CD4-positive, CD25-positive, alpha-beta regulatory T cell (primary cell): ENCODE measurements around the gene OTUD5. TPM values are rescaled to one million over a fixed set of nuclear protein-coding genes. Genes with fewer than 3 reads are reported as not detected.

Source experiments
- ATAC-seq, 2 donors: fragments of 150-1000 bp; cut with Tn5 transposase; one replicate each; pipeline ENCODE4 v1.10.0; 2021; ENCODE audit warnings: low read depth in 2 of 2, moderate number of reproducible peaks in 2 of 2, moderate library complexity in 1 of 2
- DNase-seq, 3 donors: peaks; one replicate each; pipeline versions ENCODE4 v3.0.0 to v3.0.0-alpha.2; 2012 to 2022; ENCODE audit warnings: mixed read lengths in 1 of 3
- H3K27ac ChIP-seq: one replicate; pipeline ENCODE4 v1.7.0; 2013; ENCODE audit warnings: mild to moderate bottlenecking, low read length; ENCODE audit not compliant: insufficient read depth, poor library complexity, severe bottlenecking
- H3K27me3 ChIP-seq: one replicate; pipeline ENCODE4 v1.7.0; 2013; ENCODE audit warnings: low read length; ENCODE audit not compliant: control insufficient read depth, insufficient read depth
- H3K36me3 ChIP-seq: one replicate; pipeline ENCODE4 v1.7.0; 2013; ENCODE audit warnings: mild to moderate bottlenecking, low read length, moderate library complexity; ENCODE audit not compliant: control insufficient read depth, insufficient read depth
- H3K4me1 ChIP-seq: 2 replicates; pipeline ENCODE4 v1.7.0; 2013; ENCODE audit warnings: mild to moderate bottlenecking, low read length; ENCODE audit not compliant: insufficient read depth, control insufficient read depth, poor library complexity, severe bottlenecking
- H3K4me3 ChIP-seq: one replicate; pipeline ENCODE4 v1.7.0; 2013; ENCODE audit warnings: low read depth, mild to moderate bottlenecking, low read length, moderate library complexity
- H3K9me3 ChIP-seq, 2 experiments: 1 replicate in 1 of 2; 2 replicates in 1 of 2; pipeline ENCODE4 v1.7.0; 2013; ENCODE audit warnings: low read length in 2 of 2, mild to moderate bottlenecking in 1 of 2, moderate library complexity in 1 of 2; ENCODE audit not compliant: control insufficient read depth in 2 of 2
- H3K27ac Mint-ChIP-seq, 3 donors: one replicate each; pipeline ENCODE4 v1.8.0; 2020 to 2022; ENCODE audit warnings: mild to moderate bottlenecking in 3 of 3, mixed read lengths in 3 of 3, moderate library complexity in 2 of 3
- H3K27me3 Mint-ChIP-seq: one replicate; pipeline ENCODE4 v1.8.0; 2022; ENCODE audit warnings: mild to moderate bottlenecking, mixed read lengths
- H3K36me3 Mint-ChIP-seq: one replicate; pipeline ENCODE4 v1.8.0; 2020; ENCODE audit warnings: mixed read lengths
- H3K4me1 Mint-ChIP-seq, 4 donors: one replicate each; pipeline ENCODE4 v1.8.0; 2020 to 2022; ENCODE audit warnings: mixed read lengths in 4 of 4, mild to moderate bottlenecking in 1 of 4
- H3K4me3 Mint-ChIP-seq, 4 donors: one replicate each; pipeline ENCODE4 v1.8.0; 2020 to 2022; ENCODE audit warnings: mild to moderate bottlenecking in 4 of 4, mixed read lengths in 4 of 4, moderate library complexity in 3 of 4
- H3K9me3 Mint-ChIP-seq, 7 donors: one replicate each; pipeline ENCODE4 v1.8.0; 2020 to 2022; ENCODE audit warnings: mixed read lengths in 7 of 7, mild to moderate bottlenecking in 3 of 7, moderate library complexity in 2 of 7
- polyA plus RNA-seq, 4 donors: library from polyadenylated mRNA; unstranded; fragments of 300-500 nt; fragmentation: Illumina TruSeq; gene quantifications; one replicate each; pipeline ENCODE4 v1.2.3, GENCODE V29; 2021
- total RNA-seq: library from RNA; stranded (reverse); gene quantifications from one replicate; pipeline ENCODE4 v1.2.3, GENCODE V29; 2022

Gene OTUD5
- total and polyA plus RNA-seq, 5 donors from 2014 or later = 20.2 to 110 (median 31.1) TPM

DNA sequence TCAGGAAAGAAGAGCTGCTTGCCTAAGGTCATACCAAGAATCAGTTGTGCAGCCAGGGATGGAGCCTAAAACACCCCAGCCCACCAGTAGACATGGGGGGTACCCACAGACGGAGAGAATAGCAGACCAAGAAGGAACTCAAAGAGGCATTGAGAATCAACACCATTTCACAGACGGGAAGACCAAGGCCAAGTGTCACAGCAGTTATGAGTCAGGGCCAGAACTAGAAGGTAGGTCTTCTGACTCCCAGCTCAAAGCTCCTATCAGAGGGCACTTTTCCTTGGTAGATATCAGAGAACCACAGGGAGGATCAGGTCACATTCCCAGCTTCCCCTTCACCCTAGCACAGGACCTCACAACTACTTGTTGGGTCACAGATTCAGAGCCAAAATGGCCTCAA, 14.5 kb downstream of the OTUD5 start:
- H3K9me3 ChIP-seq = no peaks in the 10 kb centered on the region
- peak overlapping the region; percentile 44 to 87 (median 64) for H3K4me3 Mint-ChIP-seq
- no peaks in the 10 kb centered on the region for H3K9me3 Mint-ChIP-seq
- no peaks in the 10 kb centered on the region for H3K36me3 ChIP-seq
- H3K4me1 ChIP-seq = peaks cover 71% of the 10 kb centered on the region
- no peaks in the 10 kb centered on the region for H3K27me3 ChIP-seq
- peaks cover 37 to 86% (median 49%) of the 10 kb centered on the region in 4 donors for H3K4me1 Mint-ChIP-seq
- H3K27ac ChIP-seq = peak overlapping the region; percentile 99
- no peak for ATAC-seq
- peaks cover 15% of the 10 kb centered on the region for H3K36me3 Mint-ChIP-seq
- H3K27ac Mint-ChIP-seq = peak overlapping the region; percentile 91 to 98 (median 98)
- no peaks in the 10 kb centered on the region for H3K27me3 Mint-ChIP-seq
- DNase-seq = no peak
- H3K4me3 ChIP-seq = peak overlapping the region; percentile 34

DNA sequence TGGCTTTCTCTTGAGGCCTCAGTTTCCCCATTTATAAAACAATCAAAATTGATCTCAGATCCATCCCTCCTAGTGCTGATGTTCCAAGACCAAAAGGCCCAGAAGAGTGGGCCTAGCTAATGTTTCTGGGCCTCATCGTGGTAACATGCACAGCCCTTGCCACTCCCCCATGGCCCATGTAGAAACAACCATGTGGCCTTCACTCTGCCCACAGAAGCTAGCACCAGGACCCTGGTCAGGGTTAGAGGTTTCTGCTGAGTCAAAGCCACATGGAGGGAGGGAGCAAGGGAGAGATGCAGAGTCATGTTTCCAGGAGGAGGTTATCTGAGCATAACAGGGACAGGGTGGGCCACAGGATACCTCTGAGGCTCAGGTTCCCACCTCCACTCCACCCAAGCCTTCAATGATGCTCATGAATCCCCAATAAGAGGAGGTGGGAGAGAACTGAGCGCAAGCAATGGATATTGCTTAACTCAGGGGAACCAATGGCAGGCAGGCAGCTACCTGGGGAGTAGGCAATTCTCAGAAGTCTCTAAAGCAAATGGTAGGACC, 16.9 kb downstream of the OTUD5 start:
- DNase-seq = no peak
- H3K27me3 Mint-ChIP-seq = no peaks in the 10 kb centered on the region
- no peaks in the 10 kb centered on the region for H3K9me3 Mint-ChIP-seq
- Histone ChIP-seq H3K27ac (peak overlapping the region; percentile 99), H3K36me3 (no peaks in the 10 kb centered on the region), H3K9me3 (no peaks in the 10 kb centered on the region), H3K27me3 (no peaks in the 10 kb centered on the region), H3K4me3 (peak overlapping the region; percentile 65), H3K4me1 (peaks cover 88% of the 10 kb centered on the region)
- no peak for ATAC-seq
- H3K4me1 Mint-ChIP-seq = peaks cover 40 to 92% (median 58%) of the 10 kb centered on the region in 4 donors
- H3K36me3 Mint-ChIP-seq = peaks cover 10% of the 10 kb centered on the region
- H3K4me3 Mint-ChIP-seq = peak overlapping the region in 3 of 4 donors; percentile 49 to 88 (median 72)
- H3K27ac Mint-ChIP-seq = peak overlapping the region; percentile 96 to 98 (median 98)

DNA sequence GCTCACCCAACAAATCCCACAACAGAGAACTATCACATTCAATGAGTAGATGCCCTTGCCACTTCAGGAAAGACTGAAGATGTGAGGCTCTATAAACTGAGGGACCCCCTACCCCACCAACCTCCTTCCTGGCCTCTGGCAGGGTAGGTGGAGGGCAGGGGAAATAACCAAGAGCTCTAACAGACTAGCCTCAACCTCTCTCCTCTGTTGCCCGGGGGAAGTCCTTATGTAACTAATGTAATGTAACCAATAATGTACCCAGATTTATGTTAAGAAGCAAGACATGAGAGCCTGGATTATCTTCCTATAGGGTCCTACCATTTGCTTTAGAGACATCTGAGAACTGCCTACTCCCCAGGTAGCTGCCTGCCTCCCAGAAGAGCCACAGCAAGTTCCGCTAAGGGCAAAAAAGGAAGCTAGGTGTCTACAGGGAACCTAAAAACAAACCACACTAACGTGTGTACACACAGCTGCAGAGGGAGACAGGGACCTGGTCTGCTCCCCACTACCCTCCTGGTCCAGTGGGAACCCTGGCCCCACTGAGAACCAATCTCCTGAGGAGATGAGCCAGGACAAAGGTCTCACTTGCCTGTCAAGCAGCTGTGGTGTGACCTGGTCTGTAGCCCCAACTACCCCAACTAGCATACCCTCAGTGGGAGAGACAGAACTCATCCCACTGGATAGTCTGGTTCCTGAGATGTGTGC, 17.7 kb downstream of the OTUD5 start:
- Histone ChIP-seq H3K4me3 (peak overlapping the region; percentile 65), H3K4me1 (peaks cover 96% of the 10 kb centered on the region), H3K27me3 (no peaks in the 10 kb centered on the region), H3K27ac (peak overlapping the region; percentile 99), H3K36me3 (no peaks in the 10 kb centered on the region), H3K9me3 (no peaks in the 10 kb centered on the region)
- H3K27ac Mint-ChIP-seq = peak overlapping the region; percentile 96 to 98 (median 98)
- H3K36me3 Mint-ChIP-seq = peaks cover 13% of the 10 kb centered on the region
- no peaks in the 10 kb centered on the region for H3K27me3 Mint-ChIP-seq
- no peaks in the 10 kb centered on the region for H3K9me3 Mint-ChIP-seq
- peak overlapping the region; percentile 80 to 90 (median 88) for H3K4me3 Mint-ChIP-seq
- ATAC-seq (peak; percentile 16 to 18), DNase-seq (peak in 2 of 3 donors; percentile 45 to 77)
- H3K4me1 Mint-ChIP-seq = peaks cover 41 to 97% (median 63%) of the 10 kb centered on the region in 4 donors

DNA sequence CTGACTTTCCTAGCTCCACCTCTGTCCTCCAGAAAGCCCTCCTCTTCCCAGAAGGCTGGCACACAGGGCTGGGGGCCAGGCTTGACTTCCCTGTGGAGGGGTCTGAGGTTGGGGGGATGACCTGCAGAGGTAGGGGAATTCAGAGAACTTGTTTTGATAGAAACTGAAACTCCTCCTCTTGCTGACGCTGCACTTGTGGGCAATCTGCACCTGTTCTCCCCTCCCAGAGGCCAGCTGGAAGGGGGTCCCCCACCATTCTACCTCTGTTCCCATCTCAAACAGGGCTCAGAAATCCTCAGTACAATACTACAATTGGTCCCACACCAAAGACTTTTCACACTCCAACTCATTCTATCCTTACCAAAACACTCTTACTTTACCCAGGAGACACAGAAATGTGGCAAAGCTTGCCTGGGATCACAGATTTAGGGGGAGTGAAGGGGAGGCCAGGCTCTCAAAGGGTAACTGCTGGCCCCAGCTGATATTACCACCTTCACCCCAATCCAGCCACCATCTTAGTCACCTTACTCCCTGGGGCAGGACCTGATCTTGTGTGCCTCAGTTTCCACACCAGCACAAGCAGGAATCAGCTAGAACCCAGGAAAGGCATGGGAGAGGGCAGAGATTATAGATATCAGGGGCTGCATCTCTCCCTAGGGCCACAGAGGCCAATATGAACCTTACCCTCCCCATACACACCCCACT, 18.5 kb downstream of the OTUD5 start:
- DNase-seq = peak; percentile 70 to 92 (median 82)
- H3K27me3 ChIP-seq = no peaks in the 10 kb centered on the region
- H3K9me3 Mint-ChIP-seq = no peaks in the 10 kb centered on the region
- H3K27ac ChIP-seq = peak overlapping the region; percentile 99
- H3K4me3 Mint-ChIP-seq = peak overlapping the region; percentile 80 to 90 (median 88)
- H3K4me1 ChIP-seq = peaks cover 97% of the 10 kb centered on the region
- H3K4me1 Mint-ChIP-seq = peaks cover 44 to 98% (median 66%) of the 10 kb centered on the region in 4 donors
- H3K4me3 ChIP-seq = peak overlapping the region; percentile 65
- peaks cover 5% of the 10 kb centered on the region for H3K36me3 ChIP-seq
- H3K9me3 ChIP-seq = no peaks in the 10 kb centered on the region
- H3K36me3 Mint-ChIP-seq = peaks cover 20% of the 10 kb centered on the region
- H3K27me3 Mint-ChIP-seq = no peaks in the 10 kb centered on the region
- peak; percentile 32 to 44 for ATAC-seq
- peak overlapping the region; percentile 96 to 98 (median 98) for H3K27ac Mint-ChIP-seq

DNA sequence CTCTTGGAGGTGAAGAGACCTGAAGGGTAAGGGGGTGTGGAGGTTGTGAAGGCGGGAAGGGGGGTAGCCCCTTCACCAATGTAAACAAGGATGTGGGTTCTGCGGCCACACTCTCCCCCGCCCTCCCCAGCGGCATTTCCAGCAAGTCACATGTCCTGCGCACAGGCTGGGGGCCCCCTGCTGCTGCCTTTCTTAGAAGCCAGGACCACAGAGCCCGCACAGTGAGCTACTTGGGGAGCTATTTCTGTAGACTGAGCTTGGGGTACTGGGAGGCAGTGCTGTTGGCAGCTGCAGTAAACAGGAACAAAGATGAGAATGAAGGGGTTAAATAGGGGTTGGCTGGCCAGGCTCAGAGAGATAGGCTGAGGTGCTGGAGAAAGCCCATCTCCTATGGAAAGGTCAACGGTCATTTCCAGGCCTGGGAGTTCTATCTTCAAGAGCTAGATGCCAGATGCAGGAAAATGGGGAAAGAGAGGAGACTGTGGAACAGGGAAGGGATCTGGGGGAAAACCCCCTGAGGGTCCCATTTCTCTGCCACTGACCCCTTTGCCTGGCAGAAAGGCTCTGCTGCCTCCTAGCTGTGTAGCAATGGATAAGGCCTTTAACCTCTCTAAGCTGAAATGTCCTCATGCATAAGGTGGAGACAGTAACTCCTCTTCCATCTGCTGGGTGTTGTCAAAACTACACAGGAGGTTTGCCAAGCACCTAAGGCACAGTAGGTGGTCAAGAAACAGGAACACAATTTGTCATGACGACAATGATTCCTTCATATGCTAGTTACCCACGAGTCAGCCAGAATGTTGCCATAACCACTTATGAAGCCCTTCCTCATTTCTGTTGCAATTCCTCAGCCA, 20.1 kb downstream of the OTUD5 start:
- H3K27ac Mint-ChIP-seq = peak overlapping the region; percentile 96 to 98 (median 96)
- H3K9me3 Mint-ChIP-seq = no peaks in the 10 kb centered on the region
- peaks cover 34 to 90% (median 58%) of the 10 kb centered on the region in 4 donors for H3K4me1 Mint-ChIP-seq
- ATAC-seq = peak; percentile 67 to 70
- Histone ChIP-seq H3K36me3 (peaks cover 10% of the 10 kb centered on the region), H3K27me3 (no peaks in the 10 kb centered on the region), H3K4me3 (peak overlapping the region; percentile 61), H3K4me1 (peaks cover 89% of the 10 kb centered on the region), H3K9me3 (no peaks in the 10 kb centered on the region), H3K27ac (peak overlapping the region; percentile 99)
- H3K36me3 Mint-ChIP-seq = peaks cover 20% of the 10 kb centered on the region
- DNase-seq = peak; percentile 76 to 99 (median 93)
- no peaks in the 10 kb centered on the region for H3K27me3 Mint-ChIP-seq
- H3K4me3 Mint-ChIP-seq = peak overlapping the region; percentile 80 to 93 (median 88)

DNA sequence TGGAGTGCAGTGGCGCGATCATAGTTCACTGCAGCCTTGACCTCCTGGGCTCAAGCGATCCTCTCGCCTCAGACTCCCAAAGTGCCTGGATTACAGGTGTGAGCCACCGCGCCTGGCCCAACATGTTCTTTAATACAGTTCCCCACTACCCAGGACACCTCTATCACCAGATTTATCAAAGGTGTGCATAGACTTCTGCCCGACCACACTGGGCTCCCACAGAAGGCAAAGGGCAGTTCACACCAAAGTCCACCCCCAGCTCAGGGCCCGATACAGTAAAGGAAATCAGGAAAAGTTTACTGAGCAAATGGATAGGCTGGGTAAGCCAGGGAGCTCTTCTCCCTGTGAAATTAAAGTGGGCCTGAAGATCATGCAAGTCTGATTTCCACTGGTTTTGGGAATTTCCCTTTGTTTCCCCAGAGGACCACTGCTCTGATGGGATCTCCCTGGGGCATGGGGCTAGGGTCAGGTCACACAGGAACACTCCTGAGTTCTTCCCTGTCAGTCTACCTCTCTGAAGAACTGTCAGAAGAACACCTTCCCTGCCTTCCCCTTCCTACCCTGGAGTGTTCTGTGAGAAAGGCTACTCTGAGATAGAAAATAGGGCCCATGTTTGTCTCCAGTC, 20.9 kb downstream of the OTUD5 start:
- Histone ChIP-seq H3K27me3 (no peaks in the 10 kb centered on the region), H3K9me3 (no peaks in the 10 kb centered on the region), H3K4me1 (peaks cover 81% of the 10 kb centered on the region), H3K36me3 (peaks cover 10% of the 10 kb centered on the region), H3K27ac (peak overlapping the region; percentile 99), H3K4me3 (peak overlapping the region; percentile 41)
- H3K27me3 Mint-ChIP-seq = no peaks in the 10 kb centered on the region
- DNase-seq = no peak
- H3K27ac Mint-ChIP-seq = peak overlapping the region; percentile 96 to 98 (median 96)
- peak overlapping the region; percentile 80 to 93 (median 88) for H3K4me3 Mint-ChIP-seq
- no peaks in the 10 kb centered on the region for H3K9me3 Mint-ChIP-seq
- no peak for ATAC-seq
- H3K4me1 Mint-ChIP-seq = peaks cover 27 to 83% (median 53%) of the 10 kb centered on the region in 4 donors
- peaks cover 18% of the 10 kb centered on the region for H3K36me3 Mint-ChIP-seq

DNA sequence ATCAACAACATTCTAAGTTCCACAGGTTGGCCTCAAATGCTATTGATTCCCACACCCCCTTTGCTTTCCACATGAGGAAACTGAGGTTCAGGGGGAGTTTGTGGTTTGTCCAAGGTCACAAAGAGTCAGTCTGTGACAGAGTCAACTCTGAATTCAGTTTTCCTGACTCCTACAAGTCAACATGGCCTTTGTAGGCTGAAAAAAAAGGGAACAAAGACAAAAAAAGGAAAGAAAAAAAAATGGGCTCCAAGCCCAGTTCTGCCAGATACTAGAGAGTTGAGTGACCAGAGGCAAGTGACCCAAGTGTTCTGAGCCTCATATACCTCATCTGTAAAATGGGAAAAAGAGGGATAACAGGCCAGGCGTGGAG, 22.1 kb downstream of the OTUD5 start:
- Mint-ChIP-seq H3K36me3 (peaks cover 23% of the 10 kb centered on the region), H3K9me3 (no peaks in the 10 kb centered on the region), H3K27ac (peak overlapping the region; percentile 83 to 98 (median 95)), H3K4me1 (peaks cover 26 to 76% (median 54%) of the 10 kb centered on the region in 4 donors), H3K4me3 (peak overlapping the region in 3 of 4 donors; percentile 38 to 85 (median 73)), H3K27me3 (no peaks in the 10 kb centered on the region)
- ATAC-seq (no peak), DNase-seq (no peak)
- Histone ChIP-seq H3K36me3 (peaks cover 14% of the 10 kb centered on the region), H3K9me3 (no peaks in the 10 kb centered on the region), H3K27ac (peak overlapping the region; percentile 99), H3K27me3 (no peaks in the 10 kb centered on the region), H3K4me1 (peaks cover 70% of the 10 kb centered on the region), H3K4me3 (no peak overlapping the region)
